CD4-positive, alpha-beta T cell (primary cell): Measurements from ENCODE around the gene BICDL1. TPM values are rescaled to one million over a fixed set of nuclear protein-coding genes. Genes with fewer than 3 reads are reported as not detected.

Experiments used
- ATAC-seq: fragments of 200-7000 bp; cut with Tn5 transposase; one replicate; pipeline ENCODE4 v1.10.0; 2022; ENCODE audit warnings: mild to moderate bottlenecking; ENCODE audit not compliant: poor library complexity
- CTCF ChIA-PET: fragments of 350-600 bp; sonication (Branson Sonifier 250); formaldehyde crosslinking; loops from one replicate; lab custom pipeline; 2021; ENCODE audit warnings: antibody characterized with exemption, inconsistent platforms; lab: Charles Lee
- POLR2A ChIA-PET: fragments of 350-600 bp; sonication (Branson Sonifier 250); formaldehyde crosslinking; loops from one replicate; lab custom pipeline; 2021; ENCODE audit warnings: antibody characterized with exemption, inconsistent platforms; lab: Charles Lee
- DNase-seq, 14 experiments: peaks; one replicate each; pipeline ENCODE4 v3.0.0-alpha.2; 2013 to 2020; ENCODE audit warnings: mixed read lengths in 2 of 14
- H3K27ac ChIP-seq, 2 donors: one replicate each; pipeline versions ENCODE4 v1.5.1 to v1.7.0; 2013; ENCODE audit warnings: low read length in 2 of 2, low read depth in 1 of 2, mild to moderate bottlenecking in 1 of 2
- H3K27me3 ChIP-seq, 2 experiments: 1 replicate in 1 of 2; 2 replicates in 1 of 2; pipeline versions ENCODE4 v1.6.1 to v1.7.0; 2013; ENCODE audit warnings: low read length in 2 of 2, control low read depth in 1 of 2, mild to moderate bottlenecking in 1 of 2, moderate library complexity in 1 of 2; ENCODE audit not compliant: insufficient read depth in 2 of 2, control insufficient read depth in 1 of 2
- H3K36me3 ChIP-seq: one replicate; pipeline ENCODE4 v1.6.1; 2013; ENCODE audit warnings: low read length, control low read depth; ENCODE audit not compliant: insufficient read depth
- H3K4me1 ChIP-seq: one replicate; pipeline ENCODE4 v1.6.1; 2013; ENCODE audit warnings: low read length, control low read depth; ENCODE audit not compliant: insufficient read depth
- H3K4me3 ChIP-seq: one replicate; pipeline ENCODE4 v1.5.1; 2013; ENCODE audit warnings: mild to moderate bottlenecking, low read length, moderate library complexity
- H3K9me3 ChIP-seq, 2 experiments: 1 replicate in 1 of 2; 2 replicates in 1 of 2; pipeline versions ENCODE4 v1.6.1 to v1.7.0; 2013; ENCODE audit warnings: low read length in 2 of 2, mild to moderate bottlenecking in 2 of 2, control low read depth in 1 of 2, moderate library complexity in 1 of 2; ENCODE audit not compliant: control insufficient read depth in 1 of 2, insufficient read depth in 1 of 2
- H3K27ac Mint-ChIP-seq: one replicate; pipeline ENCODE4 v1.8.0; 2020; ENCODE audit warnings: mixed read lengths
- H3K27me3 Mint-ChIP-seq: one replicate; pipeline ENCODE4 v1.8.0; 2021; ENCODE audit warnings: mixed read lengths
- H3K36me3 Mint-ChIP-seq: one replicate; pipeline ENCODE4 v1.8.0; 2021; ENCODE audit warnings: low read depth, mixed read lengths
- H3K4me1 Mint-ChIP-seq: one replicate; pipeline ENCODE4 v1.8.0; 2021; ENCODE audit warnings: low read depth, mixed read lengths
- H3K4me3 Mint-ChIP-seq: one replicate; pipeline ENCODE4 v1.8.0; 2020; ENCODE audit warnings: mild to moderate bottlenecking, mixed read lengths
- H3K9me3 Mint-ChIP-seq: one replicate; pipeline ENCODE4 v1.8.0; 2020; ENCODE audit warnings: mixed read lengths
- intact Hi-C, 2 experiments: fragments of 100-400 bp; cut with DNase I in 1 of 2; cut with micrococcal nuclease in 1 of 2; formaldehyde crosslinking; loops; one replicate each; pipeline versions ENCODE4 v1.15.1 to v1.9.0; 2023 to 2025; cut with DNase I, micrococcal nuclease
- total RNA-seq, 174 experiments: library from RNA in 2 of 174; stranded (reverse) in 2 of 174; gene quantifications; one replicate each; pipeline ENCODE4 v1.2.3 and lab custom pipeline; 2021 to 2026
- TF ChIP-seq, protein P1 (sequence below): fragments of 200-600 bp; IDR thresholded peaks from one replicate; pipeline ENCODE4 v1.8.0; 2022; ENCODE audit warnings: antibody characterized with exemption, mild to moderate bottlenecking

Gene BICDL1
- total RNA-seq, 2 experiments from 2014 or later = 143 to 146 TPM

DNA sequence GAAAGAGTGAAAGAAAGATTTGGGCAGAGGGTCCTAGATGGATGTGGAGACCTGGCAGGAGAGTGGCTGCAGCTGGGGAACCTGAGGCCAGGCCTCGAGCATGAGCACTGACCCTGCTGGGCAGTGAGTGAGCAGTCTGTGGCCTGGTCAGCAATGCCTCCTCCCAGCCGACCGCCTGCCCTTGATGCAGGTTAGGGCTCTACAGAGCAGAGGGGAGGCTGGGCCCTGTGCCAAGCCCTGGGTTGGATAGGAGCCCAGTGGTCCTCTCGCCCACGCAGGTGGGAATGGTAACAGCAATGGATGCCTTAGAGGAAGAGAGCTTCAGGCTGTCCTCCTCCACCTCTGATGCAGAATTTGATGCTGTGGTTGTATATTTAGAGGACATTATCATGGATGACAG, 67.7 kb downstream of the BICDL1 start:
- no peak overlapping the region for H3K27ac ChIP-seq
- no peaks in the 10 kb centered on the region for H3K36me3 ChIP-seq
- Mint-ChIP-seq H3K36me3 (peaks cover 31% of the 10 kb centered on the region), H3K4me3 (no peak overlapping the region), H3K27me3 (no peaks in the 10 kb centered on the region), H3K9me3 (no peaks in the 10 kb centered on the region), H3K27ac (no peak overlapping the region), H3K4me1 (peaks cover 10% of the 10 kb centered on the region)
- POLR2A ChIA-PET = interaction anchor here (0.7 kb wide), 1 partner anchor 12 kb away, joined by 3 read pairs; no protein-coding TSS in a partner anchor
- no peaks in the 10 kb centered on the region for H3K27me3 ChIP-seq
- TF ChIP-seq, protein P1, sequence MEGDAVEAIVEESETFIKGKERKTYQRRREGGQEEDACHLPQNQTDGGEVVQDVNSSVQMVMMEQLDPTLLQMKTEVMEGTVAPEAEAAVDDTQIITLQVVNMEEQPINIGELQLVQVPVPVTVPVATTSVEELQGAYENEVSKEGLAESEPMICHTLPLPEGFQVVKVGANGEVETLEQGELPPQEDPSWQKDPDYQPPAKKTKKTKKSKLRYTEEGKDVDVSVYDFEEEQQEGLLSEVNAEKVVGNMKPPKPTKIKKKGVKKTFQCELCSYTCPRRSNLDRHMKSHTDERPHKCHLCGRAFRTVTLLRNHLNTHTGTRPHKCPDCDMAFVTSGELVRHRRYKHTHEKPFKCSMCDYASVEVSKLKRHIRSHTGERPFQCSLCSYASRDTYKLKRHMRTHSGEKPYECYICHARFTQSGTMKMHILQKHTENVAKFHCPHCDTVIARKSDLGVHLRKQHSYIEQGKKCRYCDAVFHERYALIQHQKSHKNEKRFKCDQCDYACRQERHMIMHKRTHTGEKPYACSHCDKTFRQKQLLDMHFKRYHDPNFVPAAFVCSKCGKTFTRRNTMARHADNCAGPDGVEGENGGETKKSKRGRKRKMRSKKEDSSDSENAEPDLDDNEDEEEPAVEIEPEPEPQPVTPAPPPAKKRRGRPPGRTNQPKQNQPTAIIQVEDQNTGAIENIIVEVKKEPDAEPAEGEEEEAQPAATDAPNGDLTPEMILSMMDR = no peak
- DNase-seq = no peak
- no peaks in the 10 kb centered on the region for H3K9me3 ChIP-seq
- H3K4me3 ChIP-seq = no peak overlapping the region
- CTCF ChIA-PET = no interaction called here
- ATAC-seq = no peak
- intact Hi-C loops = no loop called here
- no peaks in the 10 kb centered on the region for H3K4me1 ChIP-seq

DNA sequence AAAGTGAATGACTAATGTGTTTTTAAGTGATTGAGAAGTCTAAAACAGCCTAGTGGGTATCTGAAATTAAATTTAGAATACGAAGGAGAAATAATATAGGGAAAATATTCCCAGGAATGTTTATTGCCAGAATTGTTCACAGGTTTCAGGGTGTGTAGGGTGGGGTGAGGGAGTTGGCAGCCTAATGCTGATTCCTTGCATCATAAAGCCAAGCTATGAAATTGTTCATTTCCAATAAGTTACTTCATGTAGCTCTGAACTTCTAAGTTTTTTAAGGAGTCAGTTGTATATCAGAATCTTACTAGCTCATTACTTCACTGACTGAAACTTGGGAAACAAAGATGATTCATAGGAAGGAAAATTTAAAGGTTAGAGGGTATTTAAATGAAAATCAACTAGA, 71.2 kb downstream of the BICDL1 start:
- Histone ChIP-seq H3K4me3 (no peak overlapping the region), H3K9me3 (no peaks in the 10 kb centered on the region), H3K27me3 (no peaks in the 10 kb centered on the region), H3K36me3 (peaks cover 25% of the 10 kb centered on the region), H3K4me1 (no peaks in the 10 kb centered on the region), H3K27ac (no peak overlapping the region)
- Mint-ChIP-seq H3K9me3 (no peaks in the 10 kb centered on the region), H3K4me1 (no peaks in the 10 kb centered on the region), H3K36me3 (peaks cover 49% of the 10 kb centered on the region), H3K27ac (no peak overlapping the region), H3K27me3 (no peaks in the 10 kb centered on the region), H3K4me3 (no peak overlapping the region)
- DNase-seq = no peak
- TF ChIP-seq, protein P1 = no peak
- CTCF ChIA-PET = interaction anchor here (1.0 kb wide), 3 partner anchors 9 to 28 kb away, joined by 3 to 4 read pairs (median 3); no protein-coding TSS in a partner anchor
- ATAC-seq = no peak
- POLR2A ChIA-PET = interaction anchor here (1.0 kb wide), 1 partner anchor 71 kb away, joined by 4 read pairs; the partner anchor contains the start of gene BICDL1
- intact Hi-C loops = no loop called here

DNA sequence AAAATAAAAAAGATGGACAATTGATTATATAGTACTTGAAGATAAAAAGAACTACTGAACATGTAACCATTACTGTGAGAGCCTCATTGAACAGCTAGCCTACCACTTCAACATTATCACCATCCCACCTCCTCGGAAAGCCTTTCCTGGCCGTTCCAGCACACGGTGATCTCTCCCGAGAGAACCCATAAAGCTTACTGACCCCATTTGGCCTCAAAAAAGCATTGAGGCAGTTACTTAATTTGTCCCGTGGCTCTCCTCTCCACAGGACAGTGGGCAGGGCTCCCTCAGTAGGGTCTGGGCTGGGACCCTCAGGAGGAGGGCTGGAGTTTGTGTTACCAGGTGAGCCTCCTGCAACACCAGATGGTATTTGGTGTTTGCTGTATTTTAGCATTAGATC, 71.7 kb downstream of the BICDL1 start:
- TF ChIP-seq, protein P1 = no peak
- Mint-ChIP-seq H3K9me3 (no peaks in the 10 kb centered on the region), H3K36me3 (peaks cover 53% of the 10 kb centered on the region), H3K27me3 (no peaks in the 10 kb centered on the region), H3K4me3 (no peak overlapping the region), H3K4me1 (no peaks in the 10 kb centered on the region), H3K27ac (no peak overlapping the region)
- ChIA-PET CTCF (interaction anchor here (1.0 kb wide), 3 partner anchors 9 to 29 kb away, joined by 3 to 4 read pairs (median 3); no protein-coding TSS in a partner anchor), POLR2A (interaction anchor here (1.0 kb wide), 1 partner anchor 72 kb away, joined by 4 read pairs; the partner anchor contains the start of gene BICDL1)
- ATAC-seq = no peak
- H3K27me3 ChIP-seq = no peaks in the 10 kb centered on the region
- H3K4me3 ChIP-seq = no peak overlapping the region
- no peaks in the 10 kb centered on the region for H3K9me3 ChIP-seq
- no peaks in the 10 kb centered on the region for H3K4me1 ChIP-seq
- H3K36me3 ChIP-seq = peaks cover 30% of the 10 kb centered on the region
- H3K27ac ChIP-seq = no peak overlapping the region
- intact Hi-C loops = no loop called here
- DNase-seq = no peak
